Measurements from ENCODE around the gene INO80.
"Not testable (repeated sequence)": the region's sequence is repeated elsewhere in the genome, so short reads cannot be mapped to it uniquely, and the experiment has no call there.

The INO80 gene

DNA sequence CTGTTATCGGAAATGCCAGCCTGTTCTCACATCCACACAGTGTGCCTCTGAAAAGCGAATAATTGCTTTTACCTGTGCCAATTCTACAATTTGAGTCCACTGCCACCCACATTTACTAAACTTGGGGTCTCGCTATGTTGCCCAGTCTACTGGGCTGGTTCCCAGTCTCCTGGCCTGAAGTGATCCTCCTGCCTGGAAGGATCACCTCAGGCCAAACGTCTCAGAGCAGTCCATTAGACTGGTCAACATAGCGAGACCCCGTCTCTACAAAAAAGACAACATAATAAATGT is 827 bp upstream of the INO80 start:
- no peak for FAIRE-seq
- DNase-seq (ENCODE audit: insufficient read length, low spot score): no peak

DNA sequence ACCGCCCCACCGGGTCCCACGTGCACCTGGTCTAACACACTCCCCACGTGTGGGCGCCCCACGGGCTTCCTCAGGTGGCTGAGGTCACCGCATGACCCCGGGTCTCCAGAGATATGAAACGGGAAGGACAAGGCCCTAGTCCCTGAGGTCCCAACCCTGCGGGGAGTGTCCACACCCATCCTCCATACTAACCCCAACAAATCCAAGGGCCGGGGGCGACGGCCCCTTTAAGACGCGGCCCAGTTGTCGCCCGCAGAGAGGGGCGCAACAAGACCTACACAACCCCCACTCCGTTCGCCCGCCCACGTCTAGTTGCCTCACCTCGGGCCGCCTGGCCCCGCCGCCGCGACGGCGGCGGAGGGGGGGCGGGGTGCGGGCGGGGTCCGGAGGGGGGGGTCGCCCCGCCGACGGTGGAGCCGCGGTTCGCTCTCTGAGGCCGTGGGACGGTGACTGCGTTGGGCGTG is 396 bp downstream of the INO80 start:
- DNase-seq (ENCODE audit: insufficient read length, low spot score) (peak; percentile 41), FAIRE-seq (no peak)

DNA sequence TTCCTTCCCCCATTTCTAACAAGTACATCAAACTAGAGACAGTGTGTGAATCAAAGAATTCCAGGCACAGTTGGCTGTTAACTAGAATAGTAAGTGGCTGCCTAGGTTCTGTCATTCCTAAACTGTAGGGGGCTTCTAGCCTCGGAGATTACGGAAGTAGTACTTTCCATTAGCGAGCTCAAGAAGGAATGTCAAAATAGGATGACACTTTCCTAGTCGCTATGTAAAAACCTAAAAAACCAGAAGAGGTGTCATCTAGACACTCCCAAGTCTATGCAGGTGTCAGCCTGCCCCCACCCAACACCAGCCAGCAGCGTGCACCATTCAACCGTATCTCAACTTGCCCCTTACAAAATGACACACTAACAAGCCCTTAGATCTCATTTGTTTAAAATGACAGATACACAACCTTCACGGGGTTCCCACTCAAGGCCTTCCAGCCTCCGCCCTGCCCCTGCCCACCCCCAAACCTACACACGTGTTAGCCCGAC is 874 bp downstream of the INO80 start:
- FAIRE-seq (no peak), DNase-seq (ENCODE audit: insufficient read length, low spot score) (peak; percentile 52)

DNA sequence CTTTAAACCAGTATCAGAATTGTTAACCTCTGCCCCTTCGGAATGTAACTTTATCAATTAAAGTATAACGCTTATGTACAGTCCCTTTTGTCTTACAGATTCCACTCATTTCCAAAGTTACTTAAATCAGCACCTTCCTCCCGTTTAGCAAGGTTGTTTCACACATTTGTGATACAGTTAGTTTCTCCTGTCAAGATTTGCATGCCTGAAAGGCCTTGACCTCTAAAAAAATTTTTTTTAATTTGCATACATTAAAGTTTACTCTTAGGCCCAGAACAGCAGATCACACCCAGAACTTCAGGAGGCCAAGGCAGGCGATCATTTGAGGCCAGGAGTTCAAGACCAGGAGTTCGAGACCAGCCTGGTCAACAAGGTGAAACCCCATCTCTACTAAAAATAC is 9.1 kb downstream of the INO80 start:
- DNase-seq (ENCODE audit: insufficient read length, low spot score) (no peak), FAIRE-seq (no peak)

- FAIRE-seq: no peak
- DNase-seq (ENCODE audit: insufficient read length, low spot score): no peak
These were observed 10.4 kb downstream of the INO80 start for GRCh38 chr15:41105348-41106334.

GRCh38 chr15:41104234-41104633 is 11.8 kb downstream of the INO80 start:
- peak; percentile 23 for DNase-seq (ENCODE audit: insufficient read length, low spot score)
- FAIRE-seq: no peak

GRCh38 chr15:41102854-41103253 is 13.2 kb downstream of the INO80 start:
- no peak for FAIRE-seq

DNA sequence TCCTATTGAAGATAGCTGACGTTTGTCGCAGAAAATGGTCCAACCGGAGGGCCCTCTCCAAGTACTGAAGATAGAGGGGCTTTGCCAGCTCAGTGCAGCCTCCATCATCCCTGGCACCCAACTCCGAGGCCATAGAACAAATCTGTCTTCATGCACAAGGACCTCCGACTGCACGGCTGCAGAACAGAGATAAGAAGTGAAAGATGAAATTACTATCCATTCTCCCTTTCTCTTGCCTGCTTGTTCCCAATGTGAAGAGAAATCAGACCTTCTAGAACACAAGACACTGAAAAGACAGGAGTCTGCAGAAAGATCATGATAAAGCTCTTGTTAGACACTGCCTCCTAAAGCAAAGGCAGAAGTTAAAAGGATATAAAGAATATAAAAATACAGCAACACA is 19.9 kb downstream of the INO80 start:
- DNase-seq (ENCODE audit: insufficient read length, low spot score) (no peak), FAIRE-seq (no peak)

More at GRCh38 chr15:41102854-41103253, 13.2 kb downstream of the INO80 start:
- DNase-seq (ENCODE audit: insufficient read length, low spot score): no peak

- FAIRE-seq (no peak), DNase-seq (ENCODE audit: insufficient read length, low spot score) (no peak)
These were observed 31.1 kb downstream of the INO80 start for GRCh38 chr15:41085029-41085428.

DNA sequence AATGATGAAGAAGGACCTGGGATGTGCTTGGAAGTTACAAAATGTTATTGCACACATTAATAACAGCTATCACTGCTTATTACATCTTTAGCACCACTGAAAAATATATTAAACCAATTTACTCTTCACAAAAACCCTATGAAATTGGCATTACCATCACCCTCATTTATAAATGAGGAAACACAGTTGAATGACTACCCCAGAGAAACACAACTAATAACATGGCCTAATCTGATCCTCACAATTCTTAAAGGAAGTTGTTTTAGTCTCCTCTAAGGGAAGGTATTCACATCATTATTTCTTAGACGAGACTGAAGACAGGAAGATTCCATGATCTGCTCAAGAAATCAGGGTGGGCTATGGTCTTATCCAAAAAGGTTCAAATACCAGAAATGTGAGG is 35.9 kb downstream of the INO80 start:
- FAIRE-seq (no peak), DNase-seq (ENCODE audit: insufficient read length, low spot score) (no peak)

GRCh38 chr15:41079717-41080116 is 36.4 kb downstream of the INO80 start:
- FAIRE-seq (no peak), DNase-seq (ENCODE audit: insufficient read length, low spot score) (no peak)

GRCh38 chr15:41078879-41079278 is 37.2 kb downstream of the INO80 start:
- not testable (repeated sequence) for FAIRE-seq; DNase-seq (ENCODE audit: insufficient read length, low spot score)

- no peak for FAIRE-seq
- DNase-seq (ENCODE audit: insufficient read length, low spot score): no peak
These were observed 38.0 kb downstream of the INO80 start for GRCh38 chr15:41078125-41078524.

DNA sequence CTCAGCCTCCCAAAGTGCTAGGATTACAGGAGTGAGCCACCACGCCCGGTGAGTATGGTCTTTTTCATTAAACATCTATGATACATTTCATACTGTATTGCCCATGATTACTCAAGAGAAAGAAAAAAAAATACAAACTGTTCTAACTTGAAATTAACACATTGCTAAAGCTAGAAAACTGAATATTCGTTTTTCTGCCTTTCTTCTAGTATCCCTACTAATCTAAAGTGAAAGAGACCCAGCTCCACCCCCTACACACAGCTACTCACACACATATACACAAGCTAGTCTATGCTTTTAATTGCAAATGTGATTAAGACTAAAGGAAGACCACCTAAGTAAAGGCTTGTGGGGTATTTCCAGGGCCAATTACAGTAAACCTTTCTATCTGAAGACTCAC is 43.1 kb downstream of the INO80 start:
- DNase-seq (ENCODE audit: insufficient read length, low spot score): no peak
- no peak for FAIRE-seq

GRCh38 chr15:41072013-41072412 is 44.1 kb downstream of the INO80 start:
- DNase-seq (ENCODE audit: insufficient read length, low spot score) (no peak), FAIRE-seq (no peak)

- no peak for FAIRE-seq
- no peak for DNase-seq (ENCODE audit: insufficient read length, low spot score)
These were observed 49.6 kb downstream of the INO80 start for GRCh38 chr15:41066516-41066915.

GRCh38 chr15:41061667-41062066 is 54.4 kb downstream of the INO80 start:
- FAIRE-seq (no peak), DNase-seq (ENCODE audit: insufficient read length, low spot score) (no peak)

GRCh38 chr15:41060505-41060904 is 55.6 kb downstream of the INO80 start:
- DNase-seq (ENCODE audit: insufficient read length, low spot score): no peak
- FAIRE-seq: no peak

DNA sequence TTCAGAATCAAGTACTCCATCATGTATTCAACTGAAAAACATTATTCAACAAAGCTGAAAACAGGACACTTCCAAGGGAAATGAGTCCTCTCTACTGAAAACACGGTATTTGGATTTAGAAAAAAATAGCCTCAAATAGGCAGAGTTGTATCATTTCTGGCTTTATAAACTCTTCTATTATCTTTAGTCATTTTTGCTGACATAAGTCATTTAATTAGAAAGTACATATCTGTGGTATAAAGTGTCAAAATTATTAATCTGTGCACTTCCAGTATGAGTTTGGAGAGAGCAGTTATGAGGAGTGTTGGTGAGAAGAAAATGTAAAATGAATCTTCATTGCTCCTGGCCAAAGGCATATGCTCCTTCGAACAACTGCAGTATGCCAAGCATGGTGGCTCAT is 59.3 kb downstream of the INO80 start:
- DNase-seq (ENCODE audit: insufficient read length, low spot score) (no peak), FAIRE-seq (no peak)

GRCh38 chr15:41055706-41056105 is 60.4 kb downstream of the INO80 start:
- no peak for DNase-seq (ENCODE audit: insufficient read length, low spot score)
- FAIRE-seq: no peak

DNA sequence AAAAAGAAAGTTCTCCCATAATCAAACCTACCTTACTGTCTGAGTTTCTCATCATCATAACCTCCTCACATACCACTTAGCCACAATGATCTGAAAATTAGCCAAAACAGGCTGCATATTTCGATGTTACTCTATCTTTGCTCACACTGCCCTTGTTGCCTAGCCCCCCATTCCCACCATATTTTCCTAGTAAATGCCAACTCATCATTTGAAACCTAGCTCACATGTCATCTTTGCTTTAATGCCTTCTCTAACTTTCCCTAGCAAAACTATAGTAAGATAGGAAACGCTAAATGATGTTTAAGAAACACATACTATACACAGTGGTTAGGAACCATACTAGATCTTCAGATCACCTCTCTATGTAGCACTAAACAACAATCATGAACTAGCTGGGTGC is 64.9 kb downstream of the INO80 start:
- FAIRE-seq (no peak), DNase-seq (ENCODE audit: insufficient read length, low spot score) (no peak)

DNA sequence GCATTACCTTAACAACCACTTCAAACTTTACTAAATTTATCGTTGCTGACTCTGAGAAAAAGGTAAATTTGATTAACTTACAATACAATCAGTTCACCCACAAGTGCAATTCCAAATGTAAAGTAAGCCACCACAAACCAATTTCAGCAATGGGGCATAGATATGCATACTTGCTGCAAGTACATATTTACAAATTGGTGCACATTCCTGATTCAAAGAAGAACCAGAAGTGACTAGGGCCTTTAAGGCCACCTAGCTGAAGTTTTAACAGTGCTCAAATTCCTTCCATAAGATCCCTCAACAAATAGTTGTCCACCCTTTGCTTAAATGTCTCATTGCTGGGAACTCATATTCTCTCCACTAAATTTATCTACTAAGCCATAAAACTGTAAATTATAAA is 67.2 kb downstream of the INO80 start:
- FAIRE-seq: no peak
- DNase-seq (ENCODE audit: insufficient read length, low spot score): no peak

Measured in HTR-8/SVneo (cell line).